Tongue (tissue), 2 donors: ENCODE results near the gene SOX6. TPM values are rescaled to one million over a fixed set of nuclear protein-coding genes. Genes with fewer than 3 reads are reported as not detected.

Experiments used
- DNase-seq: peaks from one replicate; pipeline ENCODE4 v3.0.0-alpha.2; 2015
- total RNA-seq: library from RNA; depleted of rRNA; stranded (reverse); fragments of >200 nt; gene quantifications from one replicate; pipeline ENCODE4 v1.2.3, GENCODE V29; 2014

Gene SOX6
- total RNA-seq, 1 donor from 2014 or later, result 45.0 TPM

DNA sequence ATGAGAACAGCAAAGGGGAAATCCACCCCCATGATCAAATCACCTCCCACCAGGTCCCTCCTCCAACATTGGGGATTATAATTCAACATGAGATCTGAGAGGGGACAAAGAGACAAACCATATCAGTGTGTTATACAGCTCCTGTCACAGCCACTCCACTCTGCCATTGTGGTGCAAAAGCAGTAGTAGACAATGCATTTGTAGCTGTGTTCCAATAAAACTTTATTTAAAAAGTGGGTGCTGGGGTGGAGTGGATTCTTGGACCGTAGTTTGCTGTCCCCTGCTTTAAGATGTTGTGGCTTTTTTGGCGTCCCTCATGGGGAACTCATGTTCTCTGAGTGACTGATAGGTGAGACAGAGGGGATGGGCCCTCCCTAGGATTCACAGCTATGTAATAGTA, 399.1 kb downstream of the SOX6 start:
- DNase-seq, result no peak

DNA sequence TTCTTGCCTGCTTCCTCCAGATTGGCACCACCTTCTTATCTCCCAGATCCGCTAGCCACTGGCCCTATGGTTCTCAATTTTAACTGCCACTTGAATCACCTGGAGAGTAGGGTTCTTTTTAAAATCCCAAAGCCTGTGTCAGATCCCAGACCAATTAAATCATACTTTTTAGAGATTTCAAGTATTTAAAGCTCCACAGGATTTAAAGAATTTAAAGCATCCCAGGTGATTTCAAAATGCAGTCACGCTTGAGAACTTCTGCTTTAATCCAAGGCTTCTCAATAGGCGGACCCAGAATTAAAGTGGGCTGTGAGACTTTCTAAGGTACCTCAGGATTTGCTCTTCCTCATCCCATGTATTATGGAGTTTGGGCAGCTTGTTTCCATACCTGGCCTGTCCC, 400.0 kb downstream of the SOX6 start:
- no peak for DNase-seq

GRCh38 chr11:15955595-15955994, 400.8 kb downstream of the SOX6 start:
- DNase-seq, result no peak

DNA sequence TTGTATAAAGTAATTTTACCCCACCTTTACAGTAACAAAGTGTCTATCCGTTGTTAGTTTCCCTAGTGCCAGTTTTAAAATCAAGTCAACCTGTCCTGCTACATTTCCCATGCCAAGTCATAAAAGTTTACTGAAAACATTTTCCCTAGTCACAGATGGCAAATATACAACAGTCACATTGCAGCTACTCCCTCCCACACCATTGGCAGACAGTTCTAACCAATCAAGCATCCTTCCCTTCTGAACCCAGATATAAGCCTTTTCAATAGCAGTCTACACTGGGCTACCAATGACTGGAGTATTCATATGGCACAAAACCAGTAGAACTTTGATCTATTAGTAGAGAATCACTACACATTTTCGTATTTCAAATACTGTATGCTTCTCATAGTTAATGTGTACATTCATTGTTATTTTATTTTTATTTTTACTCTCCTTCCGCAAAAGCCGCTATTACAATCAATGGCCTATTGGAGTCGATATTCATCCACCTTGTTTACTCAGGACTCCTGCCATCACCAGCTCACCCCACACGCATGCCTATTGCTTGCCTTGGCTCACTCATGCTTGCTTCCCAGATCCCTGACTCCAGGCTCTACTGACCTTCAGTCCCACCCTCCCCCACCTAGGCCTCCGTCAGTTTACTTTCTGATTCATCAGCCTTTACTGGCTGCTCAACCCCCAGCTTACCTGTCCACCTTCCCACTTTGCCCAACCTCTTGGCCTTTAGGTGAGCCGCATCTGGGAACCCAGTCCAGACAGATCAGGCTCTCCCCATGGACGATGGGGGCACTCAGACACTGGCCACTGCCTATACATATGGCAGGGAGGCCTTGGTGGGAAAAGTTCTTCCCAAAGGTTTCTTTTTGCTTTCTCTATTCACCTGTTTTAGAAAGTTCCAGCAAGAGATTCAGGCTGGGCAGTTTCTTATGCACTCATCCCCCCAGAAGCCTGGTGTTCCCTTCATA, 408.4 kb downstream of the SOX6 start:
- no peak for DNase-seq

DNA sequence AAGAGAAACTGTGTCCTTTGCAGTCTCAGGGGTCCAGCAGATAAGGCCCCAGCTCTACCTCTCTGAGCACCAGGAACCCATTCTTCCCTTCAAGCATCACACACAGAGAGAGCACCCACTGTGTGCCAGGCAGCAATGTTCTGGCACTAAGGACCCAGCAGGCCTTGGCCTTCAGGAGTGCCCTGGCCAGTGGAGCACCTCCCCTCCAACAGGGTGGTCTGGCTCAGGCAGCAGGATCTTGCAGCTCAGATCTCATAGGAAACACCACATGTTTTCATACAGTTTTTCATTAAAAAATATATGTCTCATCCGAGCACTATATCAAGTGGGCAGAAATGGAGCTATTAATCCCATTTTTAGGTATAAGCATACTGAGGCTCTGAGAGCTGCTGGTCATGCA, 410.6 kb downstream of the SOX6 start:
- no peak for DNase-seq

GRCh38 chr11:15944460-15944859, 411.9 kb downstream of the SOX6 start:
- DNase-seq, result no peak

DNA sequence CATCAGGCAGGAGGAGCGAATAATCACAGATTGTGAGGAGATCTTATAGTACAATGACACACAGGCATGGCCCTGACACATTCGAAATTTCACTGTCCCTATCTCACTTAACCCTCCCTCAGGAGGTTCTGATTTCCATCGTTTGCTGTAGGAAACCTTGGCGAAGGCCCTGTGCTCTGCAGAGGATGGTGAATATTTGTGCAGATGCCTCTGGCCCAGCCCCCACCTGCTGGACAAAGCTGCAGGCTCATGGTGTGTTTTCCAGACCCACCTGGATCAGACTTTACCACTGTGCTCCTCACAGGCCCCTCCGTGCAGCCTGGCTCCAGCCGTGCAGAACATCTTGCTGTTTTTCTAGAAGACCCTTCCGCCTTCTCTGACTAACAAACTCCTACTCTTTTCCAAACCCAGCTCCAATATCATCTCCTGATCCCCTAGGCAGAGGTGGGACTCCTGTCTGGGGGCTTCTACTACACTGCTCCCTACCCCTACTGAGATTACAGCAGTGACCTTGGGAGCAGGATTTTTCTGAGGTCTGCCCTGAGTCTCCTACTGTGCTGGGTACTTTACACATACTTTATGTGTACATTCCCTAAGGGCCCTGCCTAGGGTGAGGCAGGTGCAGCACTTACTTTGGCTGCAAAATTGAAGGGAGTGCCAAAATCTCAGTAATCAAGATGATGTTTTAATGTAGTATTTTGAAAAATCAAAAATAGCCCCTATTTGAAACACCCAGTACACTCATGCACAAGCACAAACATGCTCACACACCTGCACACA, 412.7 kb downstream of the SOX6 start:
- DNase-seq, result no peak

- DNase-seq, result no peak
Observed at GRCh38 chr11:15942936-15943335, 413.4 kb downstream of the SOX6 start.

- DNase-seq, result no peak
Observed at GRCh38 chr11:15942126-15942525, 414.2 kb downstream of the SOX6 start.

GRCh38 chr11:15941206-15941770, 415.1 kb downstream of the SOX6 start:
- DNase-seq, result peak; percentile 69

GRCh38 chr11:15940462-15941205, 415.7 kb downstream of the SOX6 start:
- no peak for DNase-seq

DNA sequence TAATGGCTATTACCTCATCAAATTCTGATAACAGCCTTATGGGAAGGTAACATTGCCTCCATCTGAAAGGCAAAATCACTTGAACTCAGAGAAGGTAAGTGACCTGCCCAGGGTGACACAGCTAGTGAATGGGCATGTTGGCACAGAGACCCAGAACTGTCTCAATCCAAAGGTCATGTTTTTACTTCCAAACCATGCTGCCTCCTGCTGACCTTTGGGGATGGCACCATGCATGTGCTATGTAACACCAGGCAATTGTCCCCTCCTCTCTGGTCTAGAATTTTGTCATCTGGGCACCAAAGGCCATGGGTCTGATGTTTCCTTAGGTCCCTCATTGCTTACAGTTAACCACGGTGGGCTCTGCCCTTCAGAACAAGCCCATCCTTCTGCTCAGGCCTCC, 417.4 kb downstream of the SOX6 start:
- DNase-seq, result no peak

DNA sequence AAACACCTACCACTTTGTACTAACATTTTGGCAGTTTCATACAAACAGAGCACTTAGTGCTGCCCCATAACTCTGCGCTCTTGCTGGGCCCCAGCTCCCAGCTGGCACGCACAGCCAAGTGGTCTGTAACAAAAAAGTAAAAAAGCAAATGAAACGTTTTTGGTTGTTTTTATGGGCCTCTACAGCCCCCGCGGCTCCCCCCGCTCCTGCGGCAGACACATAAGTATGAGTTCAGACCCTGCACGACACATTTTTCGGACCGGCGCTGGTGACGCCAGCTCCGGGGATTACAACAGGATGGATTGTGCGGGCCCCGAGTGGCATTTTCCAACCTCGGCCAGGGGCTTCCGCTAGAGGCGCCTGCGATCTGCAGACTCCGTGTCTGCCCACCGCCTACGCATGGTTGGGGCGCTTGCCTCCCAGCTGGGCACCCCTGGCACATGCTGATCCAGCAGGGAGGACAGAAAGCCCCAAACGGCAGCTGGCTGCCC, 418.2 kb downstream of the SOX6 start:
- peak; percentile 26 for DNase-seq

DNA sequence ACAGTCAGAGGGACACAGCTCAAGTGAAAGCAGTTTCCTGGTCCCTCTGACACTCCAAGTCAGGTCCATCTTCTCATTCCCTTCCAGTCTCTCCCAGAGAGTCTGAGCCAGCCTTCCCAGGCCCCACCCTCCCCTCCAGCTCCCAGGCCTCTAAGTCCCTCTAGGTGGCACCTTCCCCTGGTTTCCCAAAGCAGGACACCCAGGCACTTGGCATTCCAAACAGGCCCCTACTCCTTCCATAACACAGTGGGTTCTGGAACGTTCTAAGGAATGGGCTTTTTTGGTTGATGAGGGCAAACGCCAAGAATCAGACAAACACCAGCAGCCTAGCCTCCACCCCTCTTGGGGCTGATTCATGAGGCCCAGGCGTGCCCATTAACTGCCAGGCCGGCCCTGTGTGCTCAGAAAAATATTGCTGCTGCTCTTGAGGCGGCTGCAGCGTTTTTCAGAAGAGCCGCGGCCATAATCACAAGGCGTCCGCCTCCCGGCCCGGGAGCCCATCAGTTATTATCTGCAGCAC, 418.7 kb downstream of the SOX6 start:
- DNase-seq, result no peak

- DNase-seq, result no peak
Observed at GRCh38 chr11:15936011-15936410, 420.3 kb downstream of the SOX6 start.

GRCh38 chr11:15935373-15935772, 421.0 kb downstream of the SOX6 start:
- peak; percentile 22 for DNase-seq

- no peak for DNase-seq
Observed at GRCh38 chr11:15933886-15934625, 422.3 kb downstream of the SOX6 start.

DNA sequence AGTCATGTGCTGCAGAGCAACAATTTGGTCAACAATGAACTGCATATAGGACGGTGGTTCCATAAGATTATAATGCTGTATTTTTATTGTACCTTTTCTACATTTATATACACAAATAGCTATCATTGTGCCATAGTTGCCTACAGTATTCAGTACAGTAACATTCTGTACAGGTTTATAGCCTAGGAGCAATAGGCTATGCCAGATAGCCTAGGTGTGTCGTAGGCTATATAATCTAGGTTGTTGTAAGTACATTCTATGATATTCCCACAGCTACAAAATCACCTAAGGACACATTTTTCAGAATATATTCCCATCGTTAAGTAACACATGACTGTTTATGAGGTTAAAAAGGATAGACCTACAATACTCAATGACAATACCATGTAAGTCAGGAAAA, 423.9 kb downstream of the SOX6 start:
- no peak for DNase-seq

DNA sequence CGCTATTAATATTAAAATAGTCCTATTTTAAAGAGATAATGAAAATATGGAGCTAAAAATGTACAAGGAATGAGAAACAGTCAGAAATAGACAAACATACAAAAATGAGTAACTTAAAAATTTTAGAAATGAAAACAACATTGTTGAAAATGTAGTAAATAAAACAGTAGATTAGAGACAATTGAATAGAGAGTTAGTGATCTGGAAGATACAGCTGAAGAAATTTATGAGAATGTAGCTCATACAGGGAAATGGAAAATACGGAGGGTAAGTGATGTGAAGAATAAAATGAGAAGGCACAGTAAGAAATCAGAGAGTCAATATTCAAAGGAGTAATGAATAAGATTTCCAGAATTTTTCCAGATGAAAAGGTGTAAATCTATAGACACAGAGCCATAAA, 424.8 kb downstream of the SOX6 start:
- DNase-seq, result no peak

- DNase-seq, result no peak
Observed at GRCh38 chr11:15930442-15931025, 425.8 kb downstream of the SOX6 start.
